Neural cell (in vitro differentiated cells): ENCODE results near the gene LRBA. TPM values are rescaled to one million over a fixed set of nuclear protein-coding genes. Genes with fewer than 3 reads are reported as not detected.

ENCODE experiments used
- H2AFZ ChIP-seq: fragments of 200-600, 300-800 bp; sonication (generic), shearing (Covaris generic); 2 replicates; pipeline ENCODE4 v1.6.0; 2014; ENCODE audit warnings: low read depth, mild to moderate bottlenecking, antibody characterized with exemption, low read length, moderate library complexity
- H3F3A ChIP-seq: fragments of 200-600 bp; shearing (Covaris generic); 2 replicates; pipeline ENCODE4 v1.6.1; 2016; ENCODE audit warnings: mild to moderate bottlenecking, moderate library complexity, mixed read lengths, antibody characterized with exemption, low read length; ENCODE audit not compliant: insufficient read depth, poor library complexity, severe bottlenecking
- H3K27ac ChIP-seq: fragments of 200-600, 300-800 bp; sonication (generic), shearing (Covaris generic); 2 replicates; pipeline ENCODE4 v1.5.1; 2014; ENCODE audit warnings: mild to moderate bottlenecking, low read length, moderate library complexity
- H3K27me3 ChIP-seq: fragments of 300-800, 200-600 bp; sonication (generic), shearing (Covaris generic); 2 replicates; pipeline ENCODE4 v1.6.0; 2014; ENCODE audit warnings: mild to moderate bottlenecking, low read depth, low read length, moderate library complexity; ENCODE audit not compliant: insufficient read depth
- H3K36me3 ChIP-seq: fragments of 300-800, 200-600 bp; sonication (generic), shearing (Covaris generic); 2 replicates; pipeline ENCODE4 v1.5.1; 2014; ENCODE audit warnings: mild to moderate bottlenecking, antibody characterized with exemption, low read length, moderate library complexity; ENCODE audit not compliant: insufficient read depth
- H3K4me2 ChIP-seq: fragments of 300-800, 200-600 bp; sonication (generic), shearing (Covaris generic); 2 replicates; pipeline ENCODE4 v1.6.0; 2014; ENCODE audit warnings: mild to moderate bottlenecking, low read length
- H3K4me3 ChIP-seq: fragments of 300-800, 200-600 bp; sonication (generic), shearing (Covaris generic); 2 replicates; pipeline ENCODE4 v1.5.1; 2014; ENCODE audit warnings: mild to moderate bottlenecking, low read length, moderate library complexity
- H3K79me2 ChIP-seq: fragments of 200-600 bp; shearing (Covaris generic); replicated peaks from 2 replicates; pipeline ENCODE4 v1.6.0; 2014; ENCODE audit warnings: mild to moderate bottlenecking, low read length, moderate library complexity; ENCODE audit not compliant: insufficient read depth
- H3K9ac ChIP-seq: fragments of 300-800, 200-600 bp; sonication (generic), shearing (Covaris generic); 2 replicates; pipeline ENCODE4 v1.6.1; 2016; ENCODE audit warnings: mild to moderate bottlenecking, low read length, mixed read lengths
- H3K9me2 ChIP-seq: fragments of 200-600 bp; shearing (Covaris generic); 2 replicates; pipeline ENCODE4 v1.6.1; 2016; ENCODE audit warnings: mild to moderate bottlenecking, low read length, mixed read lengths; ENCODE audit not compliant: insufficient read depth
- H3K9me3 ChIP-seq: fragments of 200-600, 300-800 bp; sonication (generic), shearing (Covaris generic); 2 replicates; pipeline ENCODE4 v1.6.1; 2016; ENCODE audit warnings: mild to moderate bottlenecking, mixed run types, low read length, moderate library complexity, mixed read lengths
- H4K20me1 ChIP-seq: fragments of 200-600 bp; shearing (Covaris generic); 2 replicates; pipeline ENCODE4 v1.6.1; 2016; ENCODE audit warnings: mild to moderate bottlenecking, mixed run types; ENCODE audit not compliant: insufficient read depth
- CTCF ChIP-seq: fragments of 450-650 bp; IDR thresholded peaks from 2 replicates; pipeline ENCODE4 v1.5.1; 2014; ENCODE audit warnings: antibody characterized with exemption, mild to moderate bottlenecking, moderate library complexity; ENCODE audit not compliant: poor library complexity, severe bottlenecking
- EP300 ChIP-seq: fragments of 450-650 bp; conservative IDR thresholded peaks from 2 replicates; pipeline ENCODE4 v1.6.1; 2014; ENCODE audit warnings: antibody characterized with exemption, mild to moderate bottlenecking, moderate library complexity; ENCODE audit not compliant: poor library complexity, severe bottlenecking
- EZH2 ChIP-seq: fragments of 200-600, 300-800 bp; shearing (Covaris generic), sonication (generic); IDR thresholded peaks from 2 replicates; pipeline ENCODE4 v1.6.1; 2014; ENCODE audit warnings: antibody characterized with exemption, low read length, borderline replicate concordance, mild to moderate bottlenecking; ENCODE audit not compliant: insufficient read depth, poor library complexity, severe bottlenecking
- MXI1 ChIP-seq: fragments of 450-650 bp; conservative IDR thresholded peaks from 2 replicates; pipeline ENCODE4 v1.6.1; 2014; ENCODE audit warnings: antibody characterized with exemption, mild to moderate bottlenecking; ENCODE audit not compliant: poor library complexity, severe bottlenecking
- POLR2AphosphoS5 ChIP-seq: IDR thresholded peaks from 2 replicates; pipeline ENCODE4 v1.6.1; 2012
- RAD21 ChIP-seq: fragments of 450-650 bp; conservative IDR thresholded peaks from 2 replicates; pipeline ENCODE4 v1.6.1; 2014; ENCODE audit warnings: antibody characterized with exemption, mild to moderate bottlenecking, moderate library complexity
- REST ChIP-seq: IDR thresholded peaks from 2 replicates; pipeline ENCODE4 v1.6.1; 2012; ENCODE audit warnings: borderline replicate concordance
- SMC3 ChIP-seq: fragments of 450-650 bp; conservative IDR thresholded peaks from 2 replicates; pipeline ENCODE4 v1.6.1; 2014; ENCODE audit warnings: antibody characterized with exemption, mild to moderate bottlenecking, moderate library complexity; ENCODE audit not compliant: poor library complexity
- TAF1 ChIP-seq: IDR thresholded peaks from 2 replicates; pipeline ENCODE4 v1.6.1; 2012; ENCODE audit warnings: low read depth
- polyA plus RNA-seq: library from polyadenylated mRNA; depleted of rRNA; stranded (reverse); fragments of >200 nt; gene quantifications from 2 replicates; pipeline ENCODE4 v1.2.3, GENCODE V29; 2014

LRBA gene
- polyA plus RNA-seq, 1 donor from 2014 or later, result 7.1 TPM

GRCh38 chr4:150570862-150571261, 444.2 kb downstream of the LRBA start:
- H3K27me3 ChIP-seq, result peaks cover 40% of the 10 kb centered on the region
- no peaks in the 10 kb centered on the region for H3K9me3 ChIP-seq
- H3K4me2 ChIP-seq, result no peak overlapping the region
- no peaks in the 10 kb centered on the region for H3K79me2 ChIP-seq
- H3K4me3 ChIP-seq, result no peak overlapping the region
- H3K36me3 ChIP-seq, result no peaks in the 10 kb centered on the region
- no peak overlapping the region for H3K27ac ChIP-seq
- H3F3A ChIP-seq, result no peaks in the 10 kb centered on the region
- TF ChIP-seq EZH2 (no peak), REST (no peak), MXI1 (no peak), CTCF (no peak), EP300 (no peak), SMC3 (no peak), RAD21 (no peak), TAF1 (no peak), POLR2AphosphoS5 (no peak)
- no peaks in the 10 kb centered on the region for H3K9me2 ChIP-seq
- no peak overlapping the region for H3K9ac ChIP-seq
- no peaks in the 10 kb centered on the region for H4K20me1 ChIP-seq
- H2AFZ ChIP-seq, result no peak overlapping the region

GRCh38 chr4:150569998-150570535, 445.0 kb downstream of the LRBA start:
- H3F3A ChIP-seq, result no peaks in the 10 kb centered on the region
- no peaks in the 10 kb centered on the region for H3K9me3 ChIP-seq
- H4K20me1 ChIP-seq, result no peaks in the 10 kb centered on the region
- no peaks in the 10 kb centered on the region for H3K79me2 ChIP-seq
- no peak overlapping the region for H3K27ac ChIP-seq
- TF ChIP-seq EZH2 (no peak), CTCF (no peak), MXI1 (no peak), REST (no peak), EP300 (peak; percentile 34), RAD21 (no peak), SMC3 (no peak), POLR2AphosphoS5 (peak; percentile 49)
- H3K36me3 ChIP-seq, result no peaks in the 10 kb centered on the region
- no peaks in the 10 kb centered on the region for H3K9me2 ChIP-seq
- no peak overlapping the region for H3K4me3 ChIP-seq
- H3K27me3 ChIP-seq, result peaks cover 32% of the 10 kb centered on the region
- no peak overlapping the region for H2AFZ ChIP-seq
- no peak overlapping the region for H3K4me2 ChIP-seq
- no peak overlapping the region for H3K9ac ChIP-seq
